Measurements from ENCODE around the gene SLCO3A1. TPM values are rescaled to one million over a fixed set of nuclear protein-coding genes. Genes with fewer than 3 reads are reported as not detected.

The SLCO3A1 gene
- total and polyA plus RNA-seq, 2 of the 8 experiments (the other 6 are each of a cell fraction or from before 2014, with no cell fraction given): 15.1 to 20.4 TPM

- H2BK15ac ChIP-seq (ENCODE audit: low read length): no peak overlapping the region
- H3K23me2 ChIP-seq (ENCODE audit: low read depth, low read length): no peaks in the 10 kb centered on the region
- H3K4ac ChIP-seq (replicated peaks; ENCODE audit: insufficient read length, low read depth, low read length): no peak overlapping the region
- no peaks in the 10 kb centered on the region for H3K79me2 ChIP-seq (ENCODE audit: control insufficient read depth in 1 of 2, insufficient read depth in 2 of 2, low read length in 2 of 2)
- H4K91ac ChIP-seq (replicated peaks; ENCODE audit: insufficient read length, low read length): no peak overlapping the region
- H3K4me1 ChIP-seq (replicated peaks in 1 of 4; ENCODE audit: control insufficient read depth in 3 of 4, insufficient read depth in 4 of 4, low read length in 3 of 4): peaks cover 6 to 15% (median 10%) of the 10 kb centered on the region in 4 experiments
- POLR2A ChIA-PET (ENCODE audit: partially characterized antibody): interaction anchor here (0.7 to 1.8 kb wide), 5 partner anchors 9 to 593 kb away, joined by 3 to 5 read pairs (median 3); no protein-coding TSS in a partner anchor
- no peak overlapping the region for H3K56ac ChIP-seq (replicated peaks; ENCODE audit: insufficient read length, low read depth, low read length)
- no peak overlapping the region for H3K27ac ChIP-seq (ENCODE audit: low read depth, low read length)
- DNase-seq (ENCODE audit: low read depth in 1 of 2, low spot score in 2 of 2) (no peak), FAIRE-seq (no peak)
- H4K8ac ChIP-seq (ENCODE audit: extremely low read depth, insufficient read depth, low read length): no peak overlapping the region
- H2AK5ac ChIP-seq (ENCODE audit: low read depth, low read length): no peak overlapping the region
- no peak overlapping the region for H2AFZ ChIP-seq (ENCODE audit: low read length)
- peaks cover 8 to 10% of the 10 kb centered on the region in 2 experiments for H3K9me3 ChIP-seq (ENCODE audit: insufficient read depth in 2 of 2, low read depth in 1 of 2, low read length in 1 of 2)
- no peak overlapping the region for H3K14ac ChIP-seq (ENCODE audit: insufficient read length)
- peaks cover 0 to 16% (median 0%) of the 10 kb centered on the region in 4 experiments; a peak in 2 of 8 replicates for H3K36me3 ChIP-seq (ENCODE audit: control insufficient read depth in 2 of 4, insufficient read depth in 4 of 4, low read length in 3 of 4)
- H3K4me2 ChIP-seq (ENCODE audit: insufficient read depth in 1 of 2, low read depth in 2 of 2, low read length in 2 of 2): no peak overlapping the region
- no peak overlapping the region for H3K4me3 ChIP-seq (ENCODE audit: extremely low read depth in 1 of 4, insufficient read depth in 2 of 4, low read depth in 3 of 4, low read length in 4 of 4)
- WGBS, 2 experiments (ENCODE audit: extremely low coverage in 1 of 2, insufficient coverage in 1 of 2, insufficient read length in 1 of 2, insufficient replicate concordance in 2 of 2, low coverage in 1 of 2, low lambda C conversion rate in 2 of 2, missing lambda C conversion rate in 1 of 2): 89% methylated on average over 3 of the region's 3 CpGs; no CpG with 5 or more reads in 1 of the 2 experiments
- no peak overlapping the region for H4K5ac ChIP-seq (ENCODE audit: insufficient read length, low read depth, low read length)
- H2BK5ac ChIP-seq (ENCODE audit: low read depth, low read length): no peak overlapping the region
- CTCF ChIA-PET (ENCODE audit: partially characterized antibody): interaction anchor here (0.8 to 2.9 kb wide), 8 partner anchors 9 to 240 kb away, joined by 3 to 11 read pairs (median 4); no protein-coding TSS in a partner anchor
- H3K18ac ChIP-seq (ENCODE audit: extremely low read depth, low read length): no peak overlapping the region
- H2BK20ac ChIP-seq (ENCODE audit: low read length): no peak overlapping the region; the same call in 1 of the 2 replicates
- H4K20me1 ChIP-seq (replicated peaks in 1 of 2; ENCODE audit: control insufficient read depth in 1 of 2, insufficient read depth in 2 of 2, low read length in 2 of 2): no peaks in the 10 kb centered on the region
- no peak overlapping the region for H3K23ac ChIP-seq (ENCODE audit: insufficient read length)
- H3K9ac ChIP-seq (replicated peaks in 1 of 4; ENCODE audit: extremely low read depth in 1 of 4, low read depth in 3 of 4, low read length in 3 of 4): no peak overlapping the region
- H2BK12ac ChIP-seq (ENCODE audit: low read depth, low read length): no peak overlapping the region
- H2BK120ac ChIP-seq (replicated peaks; ENCODE audit: low read depth, low read length): no peak overlapping the region
- no peaks in the 10 kb centered on the region for H3K79me1 ChIP-seq (ENCODE audit: low read depth, low read length)
- H3K27me3 ChIP-seq (replicated peaks in 1 of 4; ENCODE audit: control insufficient read depth in 3 of 4, extremely low read depth in 1 of 4, insufficient read depth in 3 of 4, low read length in 3 of 4): no peaks in the 10 kb centered on the region
- TF ChIP-seq YY1 (IDR thresholded peaks at IDR 0.05; ENCODE audit: low read depth, low read length) (no peak), TEAD4 (IDR thresholded peaks at IDR 0.05; ENCODE audit: low read depth, low read length) (no peak), BRCA1 (IDR thresholded peaks at IDR 0.05; ENCODE audit: low read depth, low read length) (no peak), ASH2L (IDR thresholded peaks at IDR 0.05; ENCODE audit: low read length) (no peak), CTCF (IDR thresholded peaks at IDR 0.05; ENCODE audit: control extremely low read depth in 1 of 3, insufficient read depth in 1 of 3, low read depth in 1 of 3, low read length in 3 of 3) (no peak), KDM5A (IDR thresholded peaks at IDR 0.05; ENCODE audit: low read length) (no peak), RFX5 (IDR thresholded peaks at IDR 0.05; ENCODE audit: borderline replicate concordance, low read depth, low read length) (no peak), GTF2F1 (IDR thresholded peaks at IDR 0.05; ENCODE audit: borderline replicate concordance, low read depth, low read length) (no peak), RAD21 (IDR thresholded peaks at IDR 0.05 in 1 of 2, conservative IDR thresholded peaks at IDR 0.05 in 1 of 2; ENCODE audit: low read depth in 2 of 2, low read length in 2 of 2) (no peak), CHD1 (IDR thresholded peaks at IDR 0.05; ENCODE audit: low read depth, low read length) (no peak), CBX8 (IDR thresholded peaks at IDR 0.05; ENCODE audit: borderline replicate concordance, low read depth, low read length) (no peak), SP4 (IDR thresholded peaks at IDR 0.05; ENCODE audit: low read length) (no peak)
Measured at GRCh38 chr15:92124657-92125010, 271.1 kb downstream of the SLCO3A1 start.
